CD14-positive monocyte (primary cell): ENCODE data around the gene RPS6KA4. TPM values are rescaled to one million over a fixed set of nuclear protein-coding genes. Genes with fewer than 3 reads are reported as not detected.

Experiments used
- DNase-seq, 3 donors: peaks; one replicate each; pipeline ENCODE4 v3.0.0-alpha.2; 2011 to 2022
- H2AFZ ChIP-seq: 2 replicates; pipeline ENCODE4 v1.6.0; 2012; ENCODE audit warnings: mild to moderate bottlenecking, low read depth, low read length, inconsistent platforms; ENCODE audit not compliant: insufficient read depth, poor library complexity, severe bottlenecking
- H3K27ac ChIP-seq, 2 donors: 1 replicate in 1 of 2; 2 replicates in 1 of 2; pipeline ENCODE4 v1.5.1; 2012 to 2013; ENCODE audit warnings: low read length in 2 of 2, control low read depth in 1 of 2, inconsistent platforms in 1 of 2, low read depth in 1 of 2, mild to moderate bottlenecking in 1 of 2
- H3K27me3 ChIP-seq, 2 donors: one replicate each; pipeline versions ENCODE4 v1.6.0 to v1.6.1; 2011 to 2013; ENCODE audit warnings: low read length in 2 of 2; ENCODE audit not compliant: control insufficient read depth in 2 of 2, insufficient read depth in 2 of 2
- H3K36me3 ChIP-seq, 2 donors: replicated peaks in 1 of 2; 1 replicate in 1 of 2; 2 replicates in 1 of 2; pipeline versions ENCODE4 v1.5.1 to v1.6.1; 2012 to 2013; ENCODE audit warnings: low read length in 2 of 2, control low read depth in 1 of 2, inconsistent platforms in 1 of 2, mild to moderate bottlenecking in 1 of 2; ENCODE audit not compliant: insufficient read depth in 2 of 2, control insufficient read depth in 1 of 2
- H3K4me1 ChIP-seq, 2 donors: 1 replicate in 1 of 2; 2 replicates in 1 of 2; pipeline versions ENCODE4 v1.5.1 to v1.6.1; 2012 to 2013; ENCODE audit warnings: low read length in 2 of 2, control low read depth in 1 of 2, inconsistent platforms in 1 of 2, mild to moderate bottlenecking in 1 of 2, moderate library complexity in 1 of 2; ENCODE audit not compliant: insufficient read depth in 2 of 2, control insufficient read depth in 1 of 2
- H3K4me2 ChIP-seq: replicated peaks from 2 replicates; pipeline ENCODE3; 2012; ENCODE audit warnings: low read length, moderate library complexity, mild to moderate bottlenecking; ENCODE audit not compliant: poor library complexity, severe bottlenecking; ENCODE audit errors: extremely low read depth
- H3K4me3 ChIP-seq, 3 experiments: fragments of 200-600 bp in 1 of 3; sonication (generic) in 1 of 3; replicated peaks in 1 of 3; 1 replicate in 2 of 3; 2 replicates in 1 of 3; pipeline ENCODE4 v1.5.1; 2011 to 2013; ENCODE audit warnings: low read length in 3 of 3, mild to moderate bottlenecking in 3 of 3, control low read depth in 2 of 3, low read depth in 2 of 3, inconsistent platforms in 1 of 3, moderate library complexity in 1 of 3
- H3K79me2 ChIP-seq: 2 replicates; pipeline ENCODE4 v1.6.0; 2012; ENCODE audit warnings: mild to moderate bottlenecking, control low read depth, inconsistent platforms, low read length, moderate library complexity; ENCODE audit not compliant: insufficient read depth
- H3K9ac ChIP-seq: 2 replicates; pipeline ENCODE4 v1.6.0; 2017; ENCODE audit warnings: low read length, mild to moderate bottlenecking; ENCODE audit not compliant: insufficient read depth, poor library complexity, severe bottlenecking
- H3K9me3 ChIP-seq, 2 donors: replicated peaks in 1 of 2; 1 replicate in 1 of 2; 2 replicates in 1 of 2; pipeline versions ENCODE4 v1.5.1 to v1.6.1; 2012 to 2013; ENCODE audit warnings: low read length in 2 of 2, control low read depth in 1 of 2; ENCODE audit not compliant: control insufficient read depth in 1 of 2, insufficient read depth in 1 of 2
- H4K20me1 ChIP-seq: 2 replicates; pipeline ENCODE4 v1.6.0; 2012; ENCODE audit warnings: mild to moderate bottlenecking, low read length, control low read depth, moderate library complexity; ENCODE audit not compliant: insufficient read depth
- H3K27ac Mint-ChIP-seq, 7 donors: one replicate each; pipeline ENCODE4 v1.8.0; 2020; ENCODE audit warnings: mild to moderate bottlenecking in 7 of 7, mixed read lengths in 7 of 7, moderate library complexity in 6 of 7, inconsistent platforms in 2 of 7
- H3K27me3 Mint-ChIP-seq, 3 donors: one replicate each; pipeline ENCODE4 v1.8.0; 2021 to 2022; ENCODE audit warnings: low read depth in 3 of 3, mild to moderate bottlenecking in 3 of 3, mixed read lengths in 3 of 3, moderate library complexity in 3 of 3, inconsistent platforms in 1 of 3
- H3K36me3 Mint-ChIP-seq, 2 donors: one replicate each; pipeline ENCODE4 v1.8.0; 2020; ENCODE audit warnings: mixed read lengths in 2 of 2, inconsistent platforms in 1 of 2, mild to moderate bottlenecking in 1 of 2
- H3K4me1 Mint-ChIP-seq: one replicate; pipeline ENCODE4 v1.8.0; 2020; ENCODE audit warnings: mild to moderate bottlenecking, mixed read lengths
- H3K4me3 Mint-ChIP-seq, 2 donors: one replicate each; pipeline ENCODE4 v1.8.0; 2020; ENCODE audit warnings: mild to moderate bottlenecking in 2 of 2, mixed read lengths in 2 of 2, moderate library complexity in 1 of 2
- H3K9me3 Mint-ChIP-seq, 7 donors: one replicate each; pipeline ENCODE4 v1.8.0; 2020 to 2022; ENCODE audit warnings: mixed read lengths in 7 of 7, mild to moderate bottlenecking in 6 of 7, moderate library complexity in 6 of 7, inconsistent platforms in 2 of 7
- CTCF ChIP-seq: fragments of 200-600 bp; IDR thresholded peaks from one replicate; pipeline ENCODE4 v1.8.0; 2022; ENCODE audit warnings: antibody characterized with exemption, mild to moderate bottlenecking
- WGBS: methylation state at CpG from one replicate; pipeline ENCODE4 v1.1.5; 2013; ENCODE audit warnings: missing lambda C conversion rate; ENCODE audit not compliant: insufficient coverage; 5-methylcytosine and 5-hydroxymethylcytosine counted together
- intact Hi-C, 2 donors: fragments of 100-400 bp; cut with micrococcal nuclease; formaldehyde crosslinking; loops; one replicate each; pipeline versions ENCODE4 v1.15.0 to v1.15.1; 2023
- polyA plus RNA-seq, 3 donors: library from polyadenylated mRNA; depleted of rRNA in 1 of 3; unstranded in 2 of 3; stranded (reverse) in 1 of 3; fragments of 300-500 nt in 2 of 3; fragments of >200 nt in 1 of 3; fragmentation: Illumina TruSeq in 2 of 3; gene quantifications; 1 replicate in 2 of 3; 2 replicates in 1 of 3; pipeline ENCODE4 v1.2.3, GENCODE V29; 2012 to 2021

RPS6KA4 gene
- polyA plus RNA-seq, 3 donors: 16.2 to 110 (median 24.5) TPM

DNA sequence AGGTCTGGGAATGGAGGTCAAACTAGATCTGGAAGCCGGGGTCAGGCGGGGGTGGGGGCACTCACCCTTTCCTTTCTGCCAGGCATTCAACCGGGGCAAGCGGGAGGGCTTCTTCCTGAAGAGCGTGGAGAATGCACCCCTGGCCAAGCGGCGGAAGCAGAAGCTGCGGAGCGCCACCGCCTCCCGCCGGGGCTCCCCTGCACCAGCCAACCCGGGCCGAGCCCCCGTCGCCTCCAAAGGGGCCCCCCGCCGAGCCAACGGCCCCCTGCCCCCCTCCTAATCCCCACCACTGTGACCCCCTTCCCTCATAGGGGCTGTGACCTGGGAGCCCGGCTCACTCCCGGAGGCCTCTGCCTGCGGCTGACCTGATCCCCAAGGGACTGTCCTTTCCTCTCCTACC lies 12.2 kb downstream of the RPS6KA4 start:
- Histone ChIP-seq H3K36me3 (peaks cover 37 to 62% of the 10 kb centered on the region in 2 donors), H3K4me3 (no peak overlapping the region), H4K20me1 (peaks cover 51% of the 10 kb centered on the region), H2AFZ (no peak overlapping the region), H3K9ac (no peak overlapping the region), H3K79me2 (peaks cover 5% of the 10 kb centered on the region), H3K4me2 (no peak overlapping the region), H3K27ac (peak overlapping the region in 1 of 2 donors; percentile 55), H3K4me1 (peaks cover 10 to 12% of the 10 kb centered on the region in 2 donors), H3K27me3 (no peaks in the 10 kb centered on the region), H3K9me3 (no peaks in the 10 kb centered on the region)
- no peak overlapping the region for H3K4me3 Mint-ChIP-seq
- H3K27ac Mint-ChIP-seq: no peak overlapping the region
- no peak for DNase-seq
- H3K27me3 Mint-ChIP-seq: peaks cover 0 to 3% (median 0%) of the 10 kb centered on the region in 3 donors
- H3K9me3 Mint-ChIP-seq: peaks cover 0 to 5% (median 3%) of the 10 kb centered on the region in 7 donors
- TF ChIP-seq CTCF: no peak
- intact Hi-C loops: no loop called here
- H3K36me3 Mint-ChIP-seq: peaks cover 38 to 57% of the 10 kb centered on the region in 2 donors
- WGBS: 88% methylated on average over 4 of the region's 22 CpGs
- peaks cover 12% of the 10 kb centered on the region for H3K4me1 Mint-ChIP-seq

DNA sequence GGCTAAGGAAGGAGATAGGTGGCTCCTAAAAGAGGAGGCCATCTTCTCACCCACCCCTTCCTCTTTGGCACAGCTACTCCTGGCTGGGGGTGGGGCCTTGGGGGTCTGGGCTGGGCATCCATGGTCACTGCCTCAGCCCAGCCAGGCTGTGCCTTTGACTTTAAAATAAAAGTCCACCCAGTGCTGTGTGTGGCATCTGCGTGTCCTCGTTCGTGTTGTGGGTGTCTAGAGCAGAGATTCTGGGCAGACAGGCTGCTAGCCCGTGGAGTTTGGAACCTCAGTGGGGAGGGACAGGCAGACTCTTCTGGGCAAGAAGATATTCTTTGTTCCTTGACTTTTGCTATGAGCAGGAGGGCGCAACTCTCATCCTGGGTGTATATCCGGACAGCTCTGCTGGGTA lies 13.1 kb downstream of the RPS6KA4 start:
- Histone ChIP-seq H3K9me3 (no peaks in the 10 kb centered on the region), H3K4me1 (peaks cover 10 to 12% of the 10 kb centered on the region in 2 donors), H3K9ac (no peak overlapping the region), H3K4me2 (no peak overlapping the region), H2AFZ (no peak overlapping the region), H3K36me3 (peaks cover 28 to 53% of the 10 kb centered on the region in 2 donors), H3K27me3 (no peaks in the 10 kb centered on the region), H3K4me3 (no peak overlapping the region), H3K79me2 (no peaks in the 10 kb centered on the region), H3K27ac (peak overlapping the region in 1 of 2 donors; percentile 55), H4K20me1 (peaks cover 45% of the 10 kb centered on the region)
- peak overlapping the region in 3 of 7 donors; percentile 20 to 66 (median 42) for H3K27ac Mint-ChIP-seq
- no peak for DNase-seq
- no peak for TF ChIP-seq CTCF
- intact Hi-C loops: no loop called here
- 89% methylated on average over 5 of the region's 6 CpGs for WGBS
- peaks cover 31 to 49% of the 10 kb centered on the region in 2 donors for H3K36me3 Mint-ChIP-seq
- peaks cover 0 to 4% (median 0%) of the 10 kb centered on the region in 3 donors for H3K27me3 Mint-ChIP-seq
- H3K9me3 Mint-ChIP-seq: peaks cover 0 to 5% (median 4%) of the 10 kb centered on the region in 7 donors
- H3K4me1 Mint-ChIP-seq: peaks cover 12% of the 10 kb centered on the region
- no peak overlapping the region for H3K4me3 Mint-ChIP-seq
